ENCODE results near the gene MAP3K12.
"Not testable (repeated sequence)": the region's sequence is repeated elsewhere in the genome, so short reads cannot be mapped to it uniquely, and the experiment has no call there.

MAP3K12 gene

GRCh38 chr12:53499266-53500141 is at the start of gene MAP3K12:
Gene MAP3K12, minus strand, starts transcription at chr12:53499458. Its CDS starts 12,067 bp downstream, at chr12:53487391.
- peak; percentile 65 for DNase-seq (ENCODE audit: extremely low read depth, insufficient read length)

GRCh38 chr12:53548354-53548753 is 49.1 kb upstream of the MAP3K12 start:
- DNase-seq (ENCODE audit: extremely low read depth, insufficient read length); H3K27me3 ChIP-seq (replicated peaks; ENCODE audit: control insufficient read depth, insufficient read depth, low read length); H3K4me3 ChIP-seq (replicated peaks; ENCODE audit: low read depth, low read length); H3K36me3 ChIP-seq (ENCODE audit: control insufficient read depth, insufficient read depth, low read length): not testable (repeated sequence)

More at GRCh38 chr12:53499266-53500141, at the start of gene MAP3K12:
- H3K4me3 ChIP-seq (replicated peaks; ENCODE audit: low read depth, low read length) = peak within 1 kb of the TSS; percentile 85
- H3K27me3 ChIP-seq (replicated peaks; ENCODE audit: control insufficient read depth, insufficient read depth, low read length) = no peaks in the 10 kb centered on the region
- peaks cover 2% of the 10 kb centered on the region; the same call in 1 of the 2 replicates for H3K36me3 ChIP-seq (ENCODE audit: control insufficient read depth, insufficient read depth, low read length)
- TF ChIP-seq CTCF (IDR thresholded peaks at IDR 0.05; ENCODE audit: insufficient read depth, low read length, poor library complexity, severe bottlenecking) = peak; percentile 21

- H3K27me3 ChIP-seq (replicated peaks; ENCODE audit: control insufficient read depth, insufficient read depth, low read length) = no peaks in the 10 kb centered on the region
- H3K36me3 ChIP-seq (ENCODE audit: control insufficient read depth, insufficient read depth, low read length) = peaks cover 3% of the 10 kb centered on the region
- DNase-seq (ENCODE audit: extremely low read depth, insufficient read length) = no peak
- H3K4me3 ChIP-seq (replicated peaks; ENCODE audit: low read depth, low read length) = no peak overlapping the region
- TF ChIP-seq CTCF (IDR thresholded peaks at IDR 0.05; ENCODE audit: insufficient read depth, low read length, poor library complexity, severe bottlenecking) = peak; percentile 81
Measured at GRCh38 chr12:53543539-53543938, 44.3 kb upstream of the MAP3K12 start.

GRCh38 chr12:53539526-53539925 is 40.3 kb upstream of the MAP3K12 start:
- no peak overlapping the region for H3K4me3 ChIP-seq (replicated peaks; ENCODE audit: low read depth, low read length)
- no peaks in the 10 kb centered on the region for H3K27me3 ChIP-seq (replicated peaks; ENCODE audit: control insufficient read depth, insufficient read depth, low read length)
- no peaks in the 10 kb centered on the region; the same call in none of the 2 replicates for H3K36me3 ChIP-seq (ENCODE audit: control insufficient read depth, insufficient read depth, low read length)
- DNase-seq (ENCODE audit: extremely low read depth, insufficient read length) = no peak
- no peak for TF ChIP-seq CTCF (IDR thresholded peaks at IDR 0.05; ENCODE audit: insufficient read depth, low read length, poor library complexity, severe bottlenecking)

- no peak for DNase-seq (ENCODE audit: extremely low read depth, insufficient read length)
- Histone ChIP-seq H3K27me3 (replicated peaks; ENCODE audit: control insufficient read depth, insufficient read depth, low read length) (no peaks in the 10 kb centered on the region), H3K4me3 (replicated peaks; ENCODE audit: low read depth, low read length) (no peak overlapping the region), H3K36me3 (ENCODE audit: control insufficient read depth, insufficient read depth, low read length) (peaks cover 5% of the 10 kb centered on the region)
- TF ChIP-seq CTCF (IDR thresholded peaks at IDR 0.05; ENCODE audit: insufficient read depth, low read length, poor library complexity, severe bottlenecking) = no peak
Measured at GRCh38 chr12:53538209-53538689, 39.0 kb upstream of the MAP3K12 start.

GRCh38 chr12:53536962-53537361 is 37.7 kb upstream of the MAP3K12 start:
- Histone ChIP-seq H3K36me3 (ENCODE audit: control insufficient read depth, insufficient read depth, low read length) (peaks cover 7% of the 10 kb centered on the region), H3K4me3 (replicated peaks; ENCODE audit: low read depth, low read length) (no peak overlapping the region), H3K27me3 (replicated peaks; ENCODE audit: control insufficient read depth, insufficient read depth, low read length) (no peaks in the 10 kb centered on the region)
- no peak for DNase-seq (ENCODE audit: extremely low read depth, insufficient read length)
- TF ChIP-seq CTCF (IDR thresholded peaks at IDR 0.05; ENCODE audit: insufficient read depth, low read length, poor library complexity, severe bottlenecking) = no peak

Data from GM06990 (cell line).